GM18505 (cell line): ENCODE data around the gene ZNF778.

Experiments
- ATAC-seq: cut with Tn5 transposase; IDR thresholded peaks from one replicate; pipeline ENCODE4 v1.9.1; 2021; ENCODE audit not compliant: unreplicated experiment
- POLR2A ChIP-seq: IDR thresholded peaks from 4 replicates; pipeline ENCODE4 v1.6.1; 2011; ENCODE audit warnings: borderline replicate concordance; ENCODE audit not compliant: insufficient read depth, insufficient read length; ENCODE audit errors: extremely low read depth

ZNF778 gene

GRCh38 chr16:89283449-89283848 lies 65.9 kb downstream of the ZNF778 start:
- TF ChIP-seq POLR2A, result no peak
- ATAC-seq, result no peak

GRCh38 chr16:89285381-89285780 lies 67.9 kb downstream of the ZNF778 start:
- ATAC-seq, result no peak
- TF ChIP-seq POLR2A, result no peak

DNA sequence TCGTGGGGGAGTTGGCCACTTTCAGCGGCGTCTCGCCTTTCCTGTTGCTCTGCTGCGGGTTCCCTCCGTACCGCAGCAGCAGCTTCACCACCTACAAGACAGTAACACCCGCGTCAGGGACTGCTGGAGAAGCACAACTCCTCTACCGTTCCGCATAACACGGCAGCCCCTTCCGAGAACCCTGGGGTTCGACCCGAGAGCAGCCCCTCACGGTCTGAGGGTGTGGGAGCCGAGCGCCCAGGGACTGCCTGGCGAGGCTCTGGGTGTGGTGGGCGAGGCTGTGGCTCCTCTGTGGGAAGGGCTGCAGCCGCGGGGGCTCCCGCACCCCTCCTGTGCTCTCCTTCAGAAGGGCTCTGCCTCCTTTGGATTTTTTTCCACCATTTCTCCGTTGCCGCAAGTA lies 68.6 kb downstream of the ZNF778 start:
- no peak for ATAC-seq
- TF ChIP-seq POLR2A, result no peak
